Astrocyte of the spinal cord (primary cell): ENCODE measurements around the gene NFIC.
"Not testable (repeated sequence)": the region's sequence is repeated elsewhere in the genome, so short reads cannot be mapped to it uniquely, and the experiment has no call there.

Experiments used
- DNase-seq: peaks from one replicate; pipeline ENCODE4 v3.0.0; 2011; ENCODE audit warnings: low read depth, low spot score
- H3K4me3 ChIP-seq: 2 replicates; pipeline ENCODE4 v1.5.1; 2011; ENCODE audit warnings: low read depth, mild to moderate bottlenecking, low read length, moderate library complexity
- in situ Hi-C: cut with HindIII; loops from 2 replicates; pipeline ENCODE4 v1.10.0; 2017; ENCODE audit warnings: low sequenced_read_pairs
- TF ChIP-seq, protein P1 (sequence below): IDR thresholded peaks from 2 replicates; pipeline ENCODE4 v1.5.1; 2012; ENCODE audit warnings: low read depth, mild to moderate bottlenecking, low read length, inconsistent platforms

NFIC gene

DNA sequence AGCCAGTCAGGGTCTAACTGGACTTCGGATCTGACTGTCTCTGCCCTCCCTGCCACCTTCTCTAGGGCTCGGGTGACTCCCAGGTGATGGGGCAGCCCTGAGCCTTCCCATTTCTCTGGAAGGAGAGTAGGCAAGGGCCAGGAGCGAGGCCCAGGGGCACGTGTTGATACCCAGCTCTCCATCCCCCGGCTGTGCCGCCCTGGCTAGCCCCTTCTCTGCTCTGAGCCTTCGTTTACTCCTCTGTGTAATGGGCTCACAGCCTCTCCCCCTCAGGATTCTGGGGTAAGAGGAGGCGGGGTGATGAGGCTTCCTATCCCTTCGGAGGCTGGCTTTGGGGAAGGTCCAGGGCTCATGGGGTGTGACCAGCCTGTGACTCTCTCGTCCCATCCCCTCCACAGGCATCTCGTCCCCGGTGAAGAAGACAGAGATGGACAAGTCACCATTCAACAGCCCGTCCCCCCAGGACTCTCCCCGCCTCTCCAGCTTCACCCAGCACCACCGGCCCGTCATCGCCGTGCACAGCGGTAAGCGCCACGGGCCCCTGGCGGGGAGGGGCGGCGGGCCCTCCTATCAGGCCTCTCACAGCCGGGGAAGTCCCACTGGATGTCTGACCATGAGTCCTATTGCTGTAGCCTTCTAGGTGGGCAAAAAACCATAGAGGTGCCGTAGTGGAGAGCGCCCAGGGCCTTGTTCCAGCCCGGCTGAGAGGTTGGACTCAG is 82.4 kb downstream of the NFIC start:
- H3K4me3 ChIP-seq: no peak overlapping the region
- TF ChIP-seq, protein P1, sequence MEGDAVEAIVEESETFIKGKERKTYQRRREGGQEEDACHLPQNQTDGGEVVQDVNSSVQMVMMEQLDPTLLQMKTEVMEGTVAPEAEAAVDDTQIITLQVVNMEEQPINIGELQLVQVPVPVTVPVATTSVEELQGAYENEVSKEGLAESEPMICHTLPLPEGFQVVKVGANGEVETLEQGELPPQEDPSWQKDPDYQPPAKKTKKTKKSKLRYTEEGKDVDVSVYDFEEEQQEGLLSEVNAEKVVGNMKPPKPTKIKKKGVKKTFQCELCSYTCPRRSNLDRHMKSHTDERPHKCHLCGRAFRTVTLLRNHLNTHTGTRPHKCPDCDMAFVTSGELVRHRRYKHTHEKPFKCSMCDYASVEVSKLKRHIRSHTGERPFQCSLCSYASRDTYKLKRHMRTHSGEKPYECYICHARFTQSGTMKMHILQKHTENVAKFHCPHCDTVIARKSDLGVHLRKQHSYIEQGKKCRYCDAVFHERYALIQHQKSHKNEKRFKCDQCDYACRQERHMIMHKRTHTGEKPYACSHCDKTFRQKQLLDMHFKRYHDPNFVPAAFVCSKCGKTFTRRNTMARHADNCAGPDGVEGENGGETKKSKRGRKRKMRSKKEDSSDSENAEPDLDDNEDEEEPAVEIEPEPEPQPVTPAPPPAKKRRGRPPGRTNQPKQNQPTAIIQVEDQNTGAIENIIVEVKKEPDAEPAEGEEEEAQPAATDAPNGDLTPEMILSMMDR: no peak
- no peak for DNase-seq
- in situ Hi-C loops: no loop called here

DNA sequence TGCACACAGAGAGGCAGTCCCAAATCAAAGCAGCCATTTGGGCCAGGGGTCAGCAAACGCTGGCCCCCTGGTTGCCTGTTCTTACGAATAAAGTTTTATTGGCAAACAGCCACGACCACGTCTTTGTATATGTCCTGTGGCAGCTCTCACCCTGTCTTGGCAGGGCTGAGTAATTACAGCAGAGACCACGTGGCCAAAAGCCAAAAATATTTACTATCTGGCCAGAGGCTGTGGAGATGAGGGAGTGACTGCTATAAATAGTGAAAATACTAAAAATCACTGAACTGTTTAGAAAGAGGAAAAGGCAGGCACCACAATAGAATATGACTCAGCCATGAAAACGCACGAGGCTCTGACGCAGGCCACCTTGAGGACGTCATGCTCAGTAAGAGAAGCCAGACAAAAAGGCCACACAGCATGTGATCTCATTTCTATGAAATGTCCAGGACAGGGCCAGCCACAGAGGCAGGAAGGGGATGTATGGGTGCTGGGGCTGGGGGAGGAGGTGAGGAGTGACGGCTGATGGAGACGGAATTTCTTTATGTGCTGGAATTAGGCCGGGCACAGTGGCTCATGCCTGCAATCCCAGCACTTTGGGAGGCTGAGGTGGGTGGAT is 84.5 kb downstream of the NFIC start:
- in situ Hi-C loops: no loop called here
- peak; percentile 100 for DNase-seq

GRCh38 chr19:3451451-3451866 is 85.1 kb downstream of the NFIC start:
- in situ Hi-C loops: no loop called here
- no peak for DNase-seq
- H3K4me3 ChIP-seq: no peak overlapping the region
- TF ChIP-seq, protein P1: no peak

More for the DNA sequence above, 84.5 kb downstream of the NFIC start:
- no peak overlapping the region for H3K4me3 ChIP-seq
- TF ChIP-seq, protein P1: no peak

- no peak for DNase-seq
- no peak overlapping the region for H3K4me3 ChIP-seq
- TF ChIP-seq, protein P1: no peak
- in situ Hi-C loops: no loop called here
Observed at GRCh38 chr19:3452171-3452941, 86.0 kb downstream of the NFIC start.

DNA sequence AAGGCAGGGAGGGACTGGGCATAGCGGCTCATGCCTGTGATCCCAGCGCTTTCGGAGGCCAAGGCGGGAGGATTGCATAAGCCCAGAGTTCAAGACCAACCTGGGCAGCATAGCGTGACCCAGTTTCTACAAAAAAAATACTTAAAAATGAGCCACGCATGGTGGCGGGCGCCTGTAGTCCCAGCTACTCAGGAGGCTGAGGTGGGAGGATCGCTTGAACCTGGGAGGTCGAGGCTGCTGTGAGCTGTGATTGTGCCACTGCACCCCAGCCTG is 86.5 kb downstream of the NFIC start:
- DNase-seq, in situ Hi-C loops, H3K4me3 ChIP-seq: not testable (repeated sequence)

- TF ChIP-seq, protein P1: no peak
- H3K4me3 ChIP-seq: no peak overlapping the region
- no peak for DNase-seq
- in situ Hi-C loops: no loop called here
Observed at GRCh38 chr19:3453840-3454239, 87.5 kb downstream of the NFIC start.
